Erythroblast (primary cell): ENCODE results near the gene CDC6.

Experiments used
- GATA1 ChIP-seq: IDR thresholded peaks from 2 replicates; pipeline ENCODE4 v1.6.1; 2011; ENCODE audit warnings: low read depth, mild to moderate bottlenecking, control low read depth, low read length, moderate library complexity
- POLR2A ChIP-seq: IDR thresholded peaks from 2 replicates; pipeline ENCODE4 v1.6.1; 2011; ENCODE audit warnings: mild to moderate bottlenecking, low read length

DNA sequence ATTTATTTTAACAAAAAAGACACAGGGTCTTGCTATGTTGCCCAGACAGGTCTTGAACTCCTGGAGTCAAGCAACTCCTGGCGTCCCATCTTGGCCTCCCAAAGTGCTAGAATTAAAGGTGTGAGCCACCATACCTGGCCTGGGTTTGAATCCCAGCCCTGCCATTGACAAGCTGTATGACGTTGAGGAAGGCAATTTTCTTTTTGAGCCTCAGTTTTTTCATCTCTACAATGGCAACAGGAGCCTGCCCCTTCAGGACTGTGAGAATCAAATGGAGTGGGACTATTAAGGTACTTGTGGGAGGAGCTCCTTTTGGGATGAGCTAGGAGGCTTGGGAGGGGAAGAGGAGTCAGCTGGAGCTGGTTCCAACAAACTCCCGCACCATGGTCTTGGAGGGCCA, 27.5 kb downstream of the CDC6 start:
- TF ChIP-seq POLR2A (no peak), GATA1 (no peak)
